Endodermal cell (in vitro differentiated cells): ENCODE results near the gene ACTL10. TPM values are rescaled to one million over a fixed set of nuclear protein-coding genes. Genes with fewer than 3 reads are reported as not detected.

Source experiments
- DNase-seq: peaks from one replicate; pipeline ENCODE4 v3.0.0-alpha.2; 2017
- H3K27ac ChIP-seq: 2 replicates; pipeline ENCODE4 v1.5.1; 2013; ENCODE audit warnings: mild to moderate bottlenecking, low read depth, low read length, moderate library complexity
- H3K27me3 ChIP-seq: 2 replicates; pipeline ENCODE4 v1.6.1; 2013; ENCODE audit warnings: mild to moderate bottlenecking, low read length, moderate library complexity; ENCODE audit not compliant: insufficient read depth, control insufficient read depth, poor library complexity, severe bottlenecking
- H3K36me3 ChIP-seq: 2 replicates; pipeline ENCODE4 v1.7.0; 2013; ENCODE audit warnings: mild to moderate bottlenecking, low read length, moderate library complexity; ENCODE audit not compliant: control insufficient read depth, insufficient read depth
- H3K4me1 ChIP-seq: one replicate; pipeline ENCODE4 v1.7.0; 2013; ENCODE audit warnings: low read length; ENCODE audit not compliant: control insufficient read depth, insufficient read depth
- H3K4me3 ChIP-seq: 2 replicates; pipeline ENCODE4 v1.5.1; 2013; ENCODE audit warnings: mild to moderate bottlenecking, low read length, moderate library complexity
- H3K9ac ChIP-seq: 2 replicates; pipeline ENCODE4 v1.6.1; 2013; ENCODE audit warnings: mild to moderate bottlenecking, low read length, moderate library complexity; ENCODE audit not compliant: poor library complexity, severe bottlenecking; ENCODE audit errors: extremely low read depth
- H3K9me3 ChIP-seq: 2 replicates; pipeline ENCODE4 v1.6.1; 2013; ENCODE audit warnings: mild to moderate bottlenecking, low read length, moderate library complexity; ENCODE audit not compliant: control insufficient read depth
- H3K27ac Mint-ChIP-seq: 2 replicates; pipeline ENCODE4 v1.8.0; 2020; ENCODE audit warnings: mixed read lengths
- H3K27me3 Mint-ChIP-seq: 2 replicates; pipeline ENCODE4 v1.8.0; 2021; ENCODE audit warnings: mild to moderate bottlenecking, mixed read lengths; ENCODE audit not compliant: insufficient read depth
- H3K36me3 Mint-ChIP-seq: 2 replicates; pipeline ENCODE4 v1.8.0; 2020; ENCODE audit warnings: low read depth, mixed read lengths
- H3K4me1 Mint-ChIP-seq: 2 replicates; pipeline ENCODE4 v1.8.0; 2020; ENCODE audit warnings: mixed read lengths
- H3K4me3 Mint-ChIP-seq: 2 replicates; pipeline ENCODE4 v1.8.0; 2020; ENCODE audit warnings: mild to moderate bottlenecking, moderate library complexity, mixed read lengths
- H3K9me3 Mint-ChIP-seq: 2 replicates; pipeline ENCODE4 v1.8.0; 2020; ENCODE audit warnings: mild to moderate bottlenecking, mixed read lengths
- WGBS, 2 experiments: methylation state at CpG; one replicate each; pipeline versions ENCODE4 v1.1.5 to v1.1.7; 2013; ENCODE audit warnings: missing lambda C conversion rate in 2 of 2, mixed read lengths in 1 of 2; ENCODE audit not compliant: insufficient coverage in 1 of 2, insufficient read length in 1 of 2; 5-methylcytosine and 5-hydroxymethylcytosine counted together
- total RNA-seq, 2 donors: library from RNA; stranded (reverse); fragmentation: NEBNext Ultra II Directional in 1 of 2; extraction: Animal tissue kit (Norgen Biotek cat#: 25700) in 1 of 2; gene quantifications; 2 replicates in 1 of 2; 3 replicates in 1 of 2; pipeline ENCODE4 v1.2.1, GENCODE V29; 2021
- TF ChIP-seq, protein P1 (sequence below): fragments of 200-600 bp; sonication (generic); conservative IDR thresholded peaks from 2 replicates; pipeline ENCODE4 v1.5.0; 2021; ENCODE audit warnings: antibody characterized with exemption, mild to moderate bottlenecking

The ACTL10 gene
- total RNA-seq, 2 donors from 2014 or later: 0.42 TPM; not detected in 1

DNA sequence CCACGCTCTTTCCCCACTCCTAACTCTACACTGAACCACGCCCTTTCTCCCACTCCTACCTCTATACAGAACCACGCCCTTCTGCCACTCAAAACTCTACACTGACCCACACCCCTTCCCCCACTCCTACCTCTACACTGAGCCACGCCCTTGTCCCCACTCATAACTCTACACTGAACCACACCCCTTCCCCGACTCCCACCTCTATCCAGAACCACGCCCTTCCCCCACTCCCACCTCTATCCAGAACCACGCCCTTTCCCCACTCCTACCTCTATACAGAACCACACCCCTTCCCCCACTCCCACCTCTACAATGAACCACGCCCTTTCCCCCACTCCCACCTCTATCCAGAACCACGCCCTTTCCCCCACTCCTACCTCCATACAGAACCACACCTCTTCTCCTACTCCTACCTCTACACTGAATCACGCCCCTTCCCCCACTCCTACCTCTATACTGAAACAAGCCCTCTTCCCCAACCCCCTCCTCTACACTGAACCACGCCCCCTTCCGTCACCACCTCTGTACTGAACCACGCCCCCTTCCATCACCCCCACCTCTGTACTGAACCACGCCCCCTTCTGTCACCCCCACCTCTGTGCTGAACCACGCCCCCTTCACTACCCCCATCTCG is 43.3 kb downstream of the ACTL10 start:
- no peaks in the 10 kb centered on the region for H3K4me1 ChIP-seq
- no peak overlapping the region for H3K27ac Mint-ChIP-seq
- no peak overlapping the region for H3K27ac ChIP-seq
- TF ChIP-seq, protein P1, sequence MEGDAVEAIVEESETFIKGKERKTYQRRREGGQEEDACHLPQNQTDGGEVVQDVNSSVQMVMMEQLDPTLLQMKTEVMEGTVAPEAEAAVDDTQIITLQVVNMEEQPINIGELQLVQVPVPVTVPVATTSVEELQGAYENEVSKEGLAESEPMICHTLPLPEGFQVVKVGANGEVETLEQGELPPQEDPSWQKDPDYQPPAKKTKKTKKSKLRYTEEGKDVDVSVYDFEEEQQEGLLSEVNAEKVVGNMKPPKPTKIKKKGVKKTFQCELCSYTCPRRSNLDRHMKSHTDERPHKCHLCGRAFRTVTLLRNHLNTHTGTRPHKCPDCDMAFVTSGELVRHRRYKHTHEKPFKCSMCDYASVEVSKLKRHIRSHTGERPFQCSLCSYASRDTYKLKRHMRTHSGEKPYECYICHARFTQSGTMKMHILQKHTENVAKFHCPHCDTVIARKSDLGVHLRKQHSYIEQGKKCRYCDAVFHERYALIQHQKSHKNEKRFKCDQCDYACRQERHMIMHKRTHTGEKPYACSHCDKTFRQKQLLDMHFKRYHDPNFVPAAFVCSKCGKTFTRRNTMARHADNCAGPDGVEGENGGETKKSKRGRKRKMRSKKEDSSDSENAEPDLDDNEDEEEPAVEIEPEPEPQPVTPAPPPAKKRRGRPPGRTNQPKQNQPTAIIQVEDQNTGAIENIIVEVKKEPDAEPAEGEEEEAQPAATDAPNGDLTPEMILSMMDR: no peak
- WGBS, 2 experiments: 89 to 94% methylated on average over 4 to 12 of the region's 16 CpGs
- no peaks in the 10 kb centered on the region for H3K27me3 Mint-ChIP-seq
- H3K4me3 Mint-ChIP-seq: no peak overlapping the region
- no peak overlapping the region for H3K9ac ChIP-seq
- no peaks in the 10 kb centered on the region for H3K27me3 ChIP-seq
- H3K36me3 Mint-ChIP-seq: no peaks in the 10 kb centered on the region
- no peak overlapping the region for H3K4me3 ChIP-seq
- H3K36me3 ChIP-seq: no peaks in the 10 kb centered on the region
- no peaks in the 10 kb centered on the region for H3K4me1 Mint-ChIP-seq
- peak; percentile 74 for DNase-seq
- no peaks in the 10 kb centered on the region for H3K9me3 Mint-ChIP-seq
- H3K9me3 ChIP-seq: no peaks in the 10 kb centered on the region

DNA sequence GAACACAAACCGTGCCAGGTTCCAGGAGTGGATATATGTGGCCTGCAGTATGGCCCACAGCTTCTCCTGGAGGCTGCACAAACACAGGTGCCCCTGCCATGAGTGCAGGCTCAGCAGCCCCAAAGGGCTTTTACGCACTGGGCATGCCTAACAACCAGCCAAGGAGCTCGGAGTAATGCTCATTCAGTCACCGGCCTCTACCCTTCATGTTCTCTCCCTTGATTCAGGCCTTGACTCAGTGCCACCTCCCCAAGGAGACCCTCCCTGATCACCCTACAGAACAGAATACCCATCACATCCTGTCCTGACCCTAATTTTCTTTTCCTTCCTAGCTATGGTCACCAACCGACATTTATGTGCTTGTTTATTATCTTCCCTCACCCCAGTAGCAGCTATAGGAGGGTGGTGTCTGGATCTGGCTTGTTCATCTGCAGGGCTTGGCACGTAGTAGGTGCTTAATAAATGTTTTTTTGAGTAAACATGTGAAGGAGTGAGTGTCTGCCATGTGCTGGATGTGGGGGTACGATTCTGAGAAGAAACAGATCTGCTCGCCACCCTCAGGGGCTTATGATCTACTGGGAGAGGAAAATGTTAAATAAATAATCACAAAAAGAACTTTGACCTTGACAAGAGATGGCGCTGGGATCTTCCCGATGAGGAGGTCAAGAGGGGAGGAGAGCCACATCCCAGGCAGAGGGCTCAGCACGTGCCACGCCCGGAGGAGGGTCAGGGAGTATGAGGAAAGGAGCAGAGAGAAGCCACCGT is 44.1 kb downstream of the ACTL10 start:
- 90 to 91% methylated on average over 9 to 14 of the region's 14 CpGs for WGBS, 2 experiments
- H3K27me3 ChIP-seq: no peaks in the 10 kb centered on the region
- no peak overlapping the region for H3K4me3 ChIP-seq
- Mint-ChIP-seq H3K4me3 (no peak overlapping the region), H3K27me3 (no peaks in the 10 kb centered on the region), H3K4me1 (no peaks in the 10 kb centered on the region), H3K36me3 (no peaks in the 10 kb centered on the region), H3K9me3 (no peaks in the 10 kb centered on the region), H3K27ac (no peak overlapping the region)
- no peaks in the 10 kb centered on the region for H3K9me3 ChIP-seq
- H3K9ac ChIP-seq: no peak overlapping the region
- H3K36me3 ChIP-seq: no peaks in the 10 kb centered on the region
- H3K4me1 ChIP-seq: no peaks in the 10 kb centered on the region
- TF ChIP-seq, protein P1: no peak
- no peak for DNase-seq
- H3K27ac ChIP-seq: no peak overlapping the region

DNA sequence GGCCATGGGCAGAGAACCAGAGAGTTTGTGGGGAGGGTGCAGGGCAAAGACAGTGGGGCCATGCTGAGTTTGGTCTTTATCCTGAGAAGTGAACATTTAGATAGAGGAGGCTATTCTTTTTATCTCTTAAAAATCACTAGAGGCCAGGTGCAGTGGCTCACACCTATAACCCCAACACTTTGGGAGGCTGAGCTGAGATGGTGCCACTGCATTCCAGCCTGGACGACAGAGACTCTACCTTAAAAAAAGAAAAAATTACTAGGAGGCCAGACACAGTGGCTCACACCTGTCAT is 44.6 kb downstream of the ACTL10 start:
- H3K36me3 ChIP-seq: no peaks in the 10 kb centered on the region
- Mint-ChIP-seq H3K4me3 (no peak overlapping the region), H3K4me1 (no peaks in the 10 kb centered on the region), H3K27ac (no peak overlapping the region), H3K9me3 (no peaks in the 10 kb centered on the region), H3K27me3 (no peaks in the 10 kb centered on the region), H3K36me3 (no peaks in the 10 kb centered on the region)
- no peaks in the 10 kb centered on the region for H3K4me1 ChIP-seq
- no peak overlapping the region for H3K27ac ChIP-seq
- no peak overlapping the region for H3K9ac ChIP-seq
- no peaks in the 10 kb centered on the region for H3K27me3 ChIP-seq
- WGBS, 2 experiments: 33% methylated on average over 1 of the region's 1 CpG; no CpG with 5 or more reads in 1 of the 2 experiments
- H3K9me3 ChIP-seq: no peaks in the 10 kb centered on the region
- no peak overlapping the region for H3K4me3 ChIP-seq
- no peak for DNase-seq
- TF ChIP-seq, protein P1: no peak
